ENCODE results near the gene TENT4A. TPM values are rescaled to one million over a fixed set of nuclear protein-coding genes. Genes with fewer than 3 reads are reported as not detected.
A peak's percentile ranks its signal among the peaks of the same experiment; 100 is the strongest.

The TENT4A gene
- total and polyA plus RNA-seq, 2 of the 13 experiments (the other 11 are each of a cell fraction or from before 2014, with no cell fraction given): 6.3 to 13.3 TPM

- TF ChIP-seq LBX2 (CRISPR knock-in tag; IDR thresholded peaks at IDR 0.05; ENCODE audit: borderline replicate concordance) (peak; percentile 79), AGO1 (IDR thresholded peaks at IDR 0.05; ENCODE audit: low read depth, low read length, poor library complexity, severe bottlenecking) (peak; percentile 40), YEATS4 (CRISPR knock-in tag; IDR thresholded peaks at IDR 0.05; ENCODE audit: borderline replicate concordance) (peak; percentile 99), ZNF138 (CRISPR knock-in tag; IDR thresholded peaks at IDR 0.05; ENCODE audit: low read depth) (peak; percentile 97), NFE2L1 (CRISPR knock-in tag; IDR thresholded peaks at IDR 0.05; ENCODE audit: borderline replicate concordance) (peak; percentile 78; the same call in 1 of the 2 replicates), DMTF1 (CRISPR knock-in tag; IDR thresholded peaks at IDR 0.05) (peak; percentile 81; the same call in 1 of the 2 replicates), RXRA (CRISPR knock-in tag; IDR thresholded peaks at IDR 0.05) (peak; percentile 6; the same call in 1 of the 2 replicates), NFYC (CRISPR knock-in tag; IDR thresholded peaks at IDR 0.05) (no peak), PAF1 (CRISPR knock-in tag; IDR thresholded peaks at IDR 0.05) (no peak), RBFOX2 (IDR thresholded peaks at IDR 0.05; ENCODE audit: low read depth, low read length) (peak; percentile 96), SOX5 (CRISPR knock-in tag; IDR thresholded peaks at IDR 0.05; ENCODE audit: borderline replicate concordance) (0 out of 2 replicates have a peak, but pooled peaks have one; percentile 6), ZBTB7A (CRISPR knock-in tag; IDR thresholded peaks at IDR 0.05) (peak; percentile 95), KLF6 (CRISPR knock-in tag; IDR thresholded peaks at IDR 0.05) (peak; percentile 47; the same call in 1 of the 2 replicates), ZNF441 (CRISPR knock-in tag; IDR thresholded peaks at IDR 0.05; ENCODE audit: borderline replicate concordance) (peak; percentile 80; the same call in 1 of the 2 replicates), DNMT3B (CRISPR knock-in tag; conservative IDR thresholded peaks at IDR 0.05) (no peak), ZNF510 (CRISPR knock-in tag; IDR thresholded peaks at IDR 0.05; ENCODE audit: low read depth) (peak; percentile 67; the same call in 1 of the 2 replicates), TBX2 (CRISPR knock-in tag; IDR thresholded peaks at IDR 0.05; ENCODE audit: borderline replicate concordance) (peak; percentile 87), ZNF414 (CRISPR knock-in tag; IDR thresholded peaks at IDR 0.05) (peak; percentile 92; the same call in 1 of the 2 replicates)
- TF ChIP-seq, protein P1, sequence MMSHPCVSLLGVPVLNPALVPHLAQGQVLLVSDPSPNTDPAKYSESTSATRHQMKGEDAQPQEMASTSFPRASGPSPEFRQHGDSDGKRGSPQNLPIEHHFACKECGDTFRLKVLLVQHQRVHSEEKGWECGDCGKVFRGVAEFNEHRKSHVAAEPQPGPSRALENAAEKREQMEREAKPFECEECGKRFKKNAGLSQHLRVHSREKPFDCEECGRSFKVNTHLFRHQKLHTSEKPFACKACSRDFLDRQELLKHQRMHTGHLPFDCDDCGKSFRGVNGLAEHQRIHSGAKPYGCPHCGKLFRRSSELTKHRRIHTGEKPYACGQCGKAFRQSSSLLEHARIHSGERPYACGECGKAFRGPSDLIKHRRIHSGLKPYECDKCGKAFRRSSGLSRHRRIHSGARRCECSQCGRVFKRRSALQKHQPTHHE (CRISPR knock-in tag; IDR thresholded peaks at IDR 0.05; ENCODE audit: borderline replicate concordance): 0 out of 2 replicates have a peak, but pooled peaks have one; percentile 34
- TF ChIP-seq, protein P2, sequence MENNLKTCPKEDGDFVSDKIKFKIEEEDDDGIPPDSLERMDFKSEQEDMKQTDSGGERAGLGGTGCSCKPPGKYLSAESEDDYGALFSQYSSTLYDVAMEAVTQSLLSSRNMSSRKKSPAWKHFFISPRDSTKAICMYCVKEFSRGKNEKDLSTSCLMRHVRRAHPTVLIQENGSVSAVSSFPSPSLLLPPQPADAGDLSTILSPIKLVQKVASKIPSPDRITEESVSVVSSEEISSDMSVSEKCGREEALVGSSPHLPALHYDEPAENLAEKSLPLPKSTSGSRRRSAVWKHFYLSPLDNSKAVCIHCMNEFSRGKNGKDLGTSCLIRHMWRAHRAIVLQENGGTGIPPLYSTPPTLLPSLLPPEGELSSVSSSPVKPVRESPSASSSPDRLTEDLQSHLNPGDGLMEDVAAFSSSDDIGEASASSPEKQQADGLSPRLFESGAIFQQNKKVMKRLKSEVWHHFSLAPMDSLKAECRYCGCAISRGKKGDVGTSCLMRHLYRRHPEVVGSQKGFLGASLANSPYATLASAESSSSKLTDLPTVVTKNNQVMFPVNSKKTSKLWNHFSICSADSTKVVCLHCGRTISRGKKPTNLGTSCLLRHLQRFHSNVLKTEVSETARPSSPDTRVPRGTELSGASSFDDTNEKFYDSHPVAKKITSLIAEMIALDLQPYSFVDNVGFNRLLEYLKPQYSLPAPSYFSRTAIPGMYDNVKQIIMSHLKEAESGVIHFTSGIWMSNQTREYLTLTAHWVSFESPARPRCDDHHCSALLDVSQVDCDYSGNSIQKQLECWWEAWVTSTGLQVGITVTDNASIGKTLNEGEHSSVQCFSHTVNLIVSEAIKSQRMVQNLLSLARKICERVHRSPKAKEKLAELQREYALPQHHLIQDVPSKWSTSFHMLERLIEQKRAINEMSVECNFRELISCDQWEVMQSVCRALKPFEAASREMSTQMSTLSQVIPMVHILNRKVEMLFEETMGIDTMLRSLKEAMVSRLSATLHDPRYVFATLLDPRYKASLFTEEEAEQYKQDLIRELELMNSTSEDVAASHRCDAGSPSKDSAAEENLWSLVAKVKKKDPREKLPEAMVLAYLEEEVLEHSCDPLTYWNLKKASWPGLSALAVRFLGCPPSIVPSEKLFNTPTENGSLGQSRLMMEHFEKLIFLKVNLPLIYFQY (CRISPR knock-in tag; IDR thresholded peaks at IDR 0.05; ENCODE audit: borderline replicate concordance): peak; percentile 59; the same call in 1 of the 2 replicates
Measured at GRCh38 chr5:6712577-6713273, 507 bp upstream of the TENT4A start (continued).

Data from HepG2 (cell line).